ENCODE results near the gene YEATS2. TPM values are rescaled to one million over a fixed set of nuclear protein-coding genes. Genes with fewer than 3 reads are reported as not detected.

The YEATS2 gene
- total and polyA plus RNA-seq, 2 of the 4 experiments (the other 2 are of a cell fraction) = 30.1 to 43.0 TPM

DNA sequence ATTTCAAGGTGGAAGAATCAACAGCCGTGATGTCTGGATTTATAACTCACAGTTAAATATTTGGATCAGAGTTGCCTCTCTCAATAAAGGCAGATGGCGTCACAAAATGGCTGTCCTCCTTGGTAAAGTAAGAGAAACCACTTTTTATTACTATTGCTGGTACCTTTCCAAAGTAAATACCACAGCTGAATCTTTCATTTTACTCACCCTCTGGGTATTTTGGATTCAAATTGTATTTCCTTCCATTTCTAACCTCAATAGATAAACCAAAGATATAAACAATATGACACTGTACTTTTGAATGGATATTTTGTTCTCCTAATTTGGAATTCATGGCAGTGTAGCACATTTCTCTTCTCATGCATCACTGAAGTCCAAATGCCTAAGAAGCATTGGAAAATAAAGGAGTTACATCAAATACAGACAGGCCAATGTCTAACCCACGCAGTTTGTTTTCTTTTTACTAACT lies 32.6 kb upstream of the YEATS2 start:
- Histone ChIP-seq H3K4ac (ENCODE audit: low read depth, low read length) (no peak overlapping the region), H3K14ac (replicated peaks; ENCODE audit: low read depth, low read length) (no peak overlapping the region), H4K91ac (ENCODE audit: insufficient read depth, low read depth, low read length) (no peak overlapping the region), H2AFZ (replicated peaks; ENCODE audit: low read length, poor library complexity) (no peak overlapping the region), H2BK5ac (ENCODE audit: low read depth, low read length, poor library complexity, severe bottlenecking) (peak overlapping the region; percentile 61), H2BK20ac (ENCODE audit: low read depth, low read length) (peak overlapping the region; percentile 45; the same call in 1 of the 2 replicates), H3K9me1 (ENCODE audit: insufficient read depth, low read length) (peaks cover 5% of the 10 kb centered on the region; the same call in 1 of the 2 replicates), H4K20me1 (ENCODE audit: insufficient read depth, low read length) (0 out of 2 replicates have a peak, but pooled peaks cover 2% of the 10 kb centered on the region), H3K9ac (ENCODE audit: low read depth, low read length) (no peak overlapping the region), H3K4me3 (ENCODE audit: insufficient read depth, low read depth, low read length) (no peak overlapping the region), H4K8ac (ENCODE audit: low read depth in 2 of 2, low read length in 2 of 2) (peak overlapping the region in 1 of 2 experiments; percentile 72; a peak in 1 of 4 replicates), H2BK120ac (ENCODE audit: low read depth, low read length) (peak overlapping the region; percentile 35; the same call in 1 of the 2 replicates), H3K27me3 (ENCODE audit: control insufficient read depth, insufficient read depth, low read length) (no peaks in the 10 kb centered on the region), H4K5ac (ENCODE audit: low read depth, low read length) (peak overlapping the region; percentile 60; the same call in 1 of the 2 replicates), H3K4me2 (ENCODE audit: low read depth, low read length) (peak overlapping the region; percentile 54; the same call in 1 of the 2 replicates), H3K18ac (ENCODE audit: low read depth, low read length) (peak overlapping the region; percentile 79; the same call in 1 of the 2 replicates), H2BK15ac (ENCODE audit: low read depth, low read length) (no peak overlapping the region), H3K36me3 (ENCODE audit: control insufficient read depth, insufficient read depth, low read length) (peaks cover 24% of the 10 kb centered on the region), H3K23ac (ENCODE audit: low read depth, low read length) (peak overlapping the region; percentile 44; the same call in 1 of the 2 replicates), H3K4me1 (ENCODE audit: control insufficient read depth, insufficient read depth, low read length) (no peaks in the 10 kb centered on the region; the same call in 1 of the 2 replicates), H3K56ac (ENCODE audit: extremely low read depth, insufficient read depth, low read length) (no peak overlapping the region), H2AK9ac (replicated peaks; ENCODE audit: low read depth, low read length, poor library complexity) (no peak overlapping the region), H3K79me1 (ENCODE audit: low read depth in 1 of 2, low read length in 2 of 2) (no peaks in the 10 kb centered on the region), H3K9me3 (ENCODE audit: control insufficient read depth, insufficient read depth, low read length) (no peaks in the 10 kb centered on the region; the same call in 1 of the 2 replicates), H2AK5ac (ENCODE audit: low read depth, low read length) (no peak overlapping the region), H3K27ac (ENCODE audit: insufficient read depth, low read length) (no peak overlapping the region)
- BruUV-seq (replicated peaks) = no TSS peak
- ChIA-PET POLR2A (ENCODE audit: unreplicated experiment) (no interaction called here), CTCF (interaction anchor here (0.6 kb wide), 1 partner anchor 693 kb away, joined by 3 read pairs; no protein-coding TSS in a partner anchor)
- dilution Hi-C loops (cut with HindIII; ENCODE audit: low sequenced_read_pairs, unreplicated experiment) = no loop called here
- intact Hi-C loops (cut with micrococcal nuclease) = loop anchor here (2.0 kb wide), 1 partner anchor 34 kb away; no protein-coding TSS in a partner anchor
- TF ChIP-seq RCOR1 (IDR thresholded peaks at IDR 0.05; ENCODE audit: insufficient replicate concordance, low read length) (no peak), NFE2L2 (IDR thresholded peaks at IDR 0.05; ENCODE audit: low read depth, low read length) (no peak), MXI1 (IDR thresholded peaks at IDR 0.05; ENCODE audit: borderline replicate concordance, low read depth, low read length) (0 out of 2 replicates have a peak, but pooled peaks have one; percentile 22), MAFK (IDR thresholded peaks at IDR 0.05; ENCODE audit: low read depth, low read length) (peak; percentile 31; the same call in 1 of the 2 replicates), SMC3 (IDR thresholded peaks at IDR 0.05; ENCODE audit: low read depth, low read length) (no peak), FOS (IDR thresholded peaks at IDR 0.05; ENCODE audit: low read depth, low read length) (no peak; the same call in 1 of the 2 replicates)
- WGBS, 2 experiments (ENCODE audit: extremely low coverage in 2 of 2, insufficient read length in 1 of 2) = no CpG with 5 or more reads among the region's 3 CpGs
- peak; percentile 96 for DNase-seq
- peak; percentile 96 for ATAC-seq (ENCODE audit: low read depth)
- in situ Hi-C loops (cut with MboI; ENCODE audit: low sequenced_read_pairs) = no loop called here

All from IMR-90 (cell line).